Gastroesophageal sphincter (tissue), 3 donors: ENCODE measurements around the gene NEDD9.

Experiments used
- EP300 ChIP-seq: sonication (generic); formaldehyde crosslinking; IDR thresholded peaks from one replicate; pipeline ENCODE4 v1.6.1; 2017; ENCODE audit warnings: antibody characterized with exemption, mild to moderate bottlenecking
- POLR2A ChIP-seq, 2 donors: fragments of 450-650 bp; IDR thresholded peaks; one replicate each; pipeline ENCODE4 v1.6.1; 2017; ENCODE audit warnings: antibody characterized with exemption in 2 of 2, mild to moderate bottlenecking in 2 of 2, moderate library complexity in 1 of 2
- TF ChIP-seq, protein P1 (sequence below), 4 experiments: fragments of 200-600 bp in 2 of 4; fragments of 450-650 bp in 2 of 4; sonication (generic) in 1 of 4; IDR thresholded peaks; one replicate each; pipeline ENCODE4 v1.5.1; 2017 to 2019; ENCODE audit warnings: antibody characterized with exemption in 4 of 4, mild to moderate bottlenecking in 2 of 4, moderate library complexity in 2 of 4

DNA sequence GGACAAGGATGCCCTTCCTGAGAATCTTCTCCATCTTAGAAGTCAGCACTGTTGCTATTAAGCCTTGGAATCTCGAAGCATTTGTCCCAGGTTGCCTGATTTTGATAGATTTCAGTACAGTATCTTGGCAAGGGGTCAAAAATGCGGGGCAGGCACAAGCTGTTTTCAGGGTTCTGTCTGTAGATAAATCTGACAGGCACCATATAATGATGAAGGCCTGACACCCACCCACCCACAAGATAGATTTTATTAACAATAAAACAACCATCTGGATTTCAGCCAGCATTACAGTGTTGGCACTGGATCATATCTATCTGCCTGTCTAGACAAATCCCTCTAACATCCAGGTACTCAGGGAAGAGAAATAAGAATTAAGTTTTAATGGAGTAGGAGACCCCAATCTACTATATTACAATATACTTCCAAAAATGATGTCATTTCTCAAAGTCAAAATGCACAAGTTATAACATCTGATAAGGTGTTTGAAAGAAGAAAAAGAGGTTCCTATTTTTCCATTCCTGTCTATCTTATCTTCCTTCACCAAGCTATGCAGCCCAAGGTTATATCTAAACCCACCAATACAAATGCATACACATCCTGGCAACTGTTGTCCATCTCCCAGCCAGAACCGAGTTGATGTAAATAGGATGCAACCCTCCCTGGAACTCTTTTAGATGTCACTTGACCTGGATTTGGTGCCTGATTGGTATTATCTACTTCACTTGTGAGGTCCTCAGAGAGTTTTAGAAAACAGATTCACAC is 10.7 kb downstream of the NEDD9 start:
- no peak for TF ChIP-seq EP300
- TF ChIP-seq, protein P1, sequence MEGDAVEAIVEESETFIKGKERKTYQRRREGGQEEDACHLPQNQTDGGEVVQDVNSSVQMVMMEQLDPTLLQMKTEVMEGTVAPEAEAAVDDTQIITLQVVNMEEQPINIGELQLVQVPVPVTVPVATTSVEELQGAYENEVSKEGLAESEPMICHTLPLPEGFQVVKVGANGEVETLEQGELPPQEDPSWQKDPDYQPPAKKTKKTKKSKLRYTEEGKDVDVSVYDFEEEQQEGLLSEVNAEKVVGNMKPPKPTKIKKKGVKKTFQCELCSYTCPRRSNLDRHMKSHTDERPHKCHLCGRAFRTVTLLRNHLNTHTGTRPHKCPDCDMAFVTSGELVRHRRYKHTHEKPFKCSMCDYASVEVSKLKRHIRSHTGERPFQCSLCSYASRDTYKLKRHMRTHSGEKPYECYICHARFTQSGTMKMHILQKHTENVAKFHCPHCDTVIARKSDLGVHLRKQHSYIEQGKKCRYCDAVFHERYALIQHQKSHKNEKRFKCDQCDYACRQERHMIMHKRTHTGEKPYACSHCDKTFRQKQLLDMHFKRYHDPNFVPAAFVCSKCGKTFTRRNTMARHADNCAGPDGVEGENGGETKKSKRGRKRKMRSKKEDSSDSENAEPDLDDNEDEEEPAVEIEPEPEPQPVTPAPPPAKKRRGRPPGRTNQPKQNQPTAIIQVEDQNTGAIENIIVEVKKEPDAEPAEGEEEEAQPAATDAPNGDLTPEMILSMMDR (IDR thresholded peaks at IDR 0.05) = no peak
- TF ChIP-seq POLR2A (IDR thresholded peaks at IDR 0.05) = no peak
